GM12878 (cell line): Measurements from ENCODE around the gene NEK2. TPM values are rescaled to one million over a fixed set of nuclear protein-coding genes. Genes with fewer than 3 reads are reported as not detected.

Experiments used
- ATAC-seq: fragments of 200-7000 bp; cut with Tn5 transposase; 3 replicates; pipeline ENCODE4 v1.9.1; 2020; ENCODE audit warnings: mild to moderate bottlenecking, moderate library complexity
- BruUV-seq: library from RNA; stranded (reverse); fragments of 400-500 nt; replicated peaks from 2 replicates; lab custom pipeline; 2021; lab: Mats Ljungman, UMichigan
- CTCF ChIA-PET: fragments of 300-600 bp; sonication (Branson Sonifier 250); formaldehyde crosslinking; extraction: SDS; loops from one replicate; lab custom pipeline; 2021; ENCODE audit warnings: inconsistent platforms; lab: Yijun Ruan, JAX
- POLR2A ChIA-PET: fragments of 350-600 bp; formaldehyde crosslinking; extraction: SDS; loops from one replicate; lab custom pipeline; 2021; ENCODE audit warnings: inconsistent platforms; lab: Charles Lee
- RAD21 ChIA-PET: fragments of 300-600 bp; sonication (Branson Sonifier 250); formaldehyde crosslinking; loops from one replicate; lab custom pipeline; 2023; ENCODE audit warnings: antibody characterized with exemption; ENCODE audit not compliant: unreplicated experiment; lab: Charles Lee
- SMC1A ChIA-PET: fragments of 300-600 bp; sonication (Branson Sonifier 250); formaldehyde crosslinking; loops from one replicate; lab custom pipeline; 2023; ENCODE audit not compliant: unreplicated experiment, uncharacterized antibody; lab: Charles Lee
- DNase-seq: peaks from one replicate; pipeline ENCODE4 v3.0.0-alpha.2; 2011; ENCODE audit warnings: low read depth, low spot score
- FAIRE-seq: peaks from 3 replicates; lab custom pipeline; 2011; peaks lifted over from hg19 to GRCh38; lab: Jason Lieb, UNC
- H2AFZ ChIP-seq: 2 replicates; pipeline ENCODE4 v1.6.0; 2011; ENCODE audit warnings: low read depth, low read length, control low read depth; ENCODE audit not compliant: control insufficient read depth
- H3K27ac ChIP-seq: 2 replicates; pipeline ENCODE4 v1.5.1; 2011; ENCODE audit warnings: control low read depth; ENCODE audit not compliant: control insufficient read depth, insufficient read depth
- H3K27me3 ChIP-seq, 2 experiments: replicated peaks in 1 of 2; 2 replicates each; pipeline versions ENCODE4 v1.6.0 to v1.6.1; 2011; ENCODE audit warnings: low read length in 1 of 2; ENCODE audit not compliant: control insufficient read depth in 2 of 2, insufficient read depth in 2 of 2
- H3K36me3 ChIP-seq, 2 experiments: 2 replicates each; pipeline ENCODE4 v1.5.1; 2011; ENCODE audit warnings: low read length in 1 of 2; ENCODE audit not compliant: control insufficient read depth in 2 of 2, insufficient read depth in 2 of 2
- H3K4me1 ChIP-seq: 2 replicates; pipeline ENCODE4 v1.6.1; 2011; ENCODE audit warnings: mild to moderate bottlenecking, low read length, moderate library complexity, mixed read lengths; ENCODE audit not compliant: control insufficient read depth, insufficient read depth
- H3K4me2 ChIP-seq: 2 replicates; pipeline ENCODE4 v1.6.0; 2011; ENCODE audit warnings: control low read depth; ENCODE audit not compliant: control insufficient read depth, insufficient read depth
- H3K4me3 ChIP-seq: fragments of 200-600 bp; sonication (generic); 2 replicates; pipeline ENCODE4 v1.5.1; 2016
- H3K79me2 ChIP-seq: 2 replicates; pipeline ENCODE4 v1.6.0; 2011; ENCODE audit warnings: low read length; ENCODE audit not compliant: control insufficient read depth, insufficient read depth
- H3K9ac ChIP-seq: 2 replicates; pipeline ENCODE4 v1.8.0; 2011; ENCODE audit warnings: low read length, control low read depth, mixed read lengths; ENCODE audit not compliant: control insufficient read depth, insufficient read depth
- H3K9me3 ChIP-seq: replicated peaks from 3 replicates; pipeline ENCODE4 v1.5.1; 2011; ENCODE audit warnings: mild to moderate bottlenecking, low read length; ENCODE audit not compliant: control insufficient read depth, insufficient read depth
- H4K20me1 ChIP-seq: 2 replicates; pipeline ENCODE4 v1.6.0; 2011; ENCODE audit not compliant: control insufficient read depth, insufficient read depth
- FOS ChIP-seq: IDR thresholded peaks from 3 replicates; pipeline ENCODE4 v1.6.1; 2011; ENCODE audit warnings: borderline replicate concordance; ENCODE audit not compliant: insufficient read length; ENCODE audit errors: extremely low read depth
- NR2F1 ChIP-seq: fragments of 450-650 bp; conservative IDR thresholded peaks from 2 replicates; pipeline ENCODE4 v1.6.1; 2017; ENCODE audit warnings: mild to moderate bottlenecking
- SIN3A ChIP-seq: IDR thresholded peaks from 2 replicates; pipeline ENCODE4 v1.6.1; 2012; ENCODE audit warnings: low read depth, low read length, improper control_type of control experiment
- WGBS: methylation state at CpG from one replicate; pipeline ENCODE4 v1.1.6; 2016; ENCODE audit warnings: low lambda C conversion rate; ENCODE audit not compliant: insufficient replicate concordance, insufficient coverage; ENCODE audit errors: missing lambda C conversion rate; 5-methylcytosine and 5-hydroxymethylcytosine counted together
- in situ Hi-C: fragments of 300-500 bp; cut with MboI; formaldehyde crosslinking; loops from 9 replicates; pipeline ENCODE4 v1.14.3; 2018; ENCODE audit warnings: mixed read lengths
- intact Hi-C: fragments of 100-400 bp; cut with micrococcal nuclease; formaldehyde crosslinking; loops from one replicate; pipeline ENCODE4 v1.14.2; 2022; ENCODE audit not compliant: unreplicated experiment
- polyA plus RNA-seq, 11 experiments: library from polyadenylated mRNA; depleted of rRNA in 4 of 11; unstranded in 6 of 11; stranded (reverse) in 5 of 11; fragments of >200 nt; fragmentation: Nextera tagmentation in 4 of 11; fragmentation: Illumina TruSeq in 1 of 11; extraction: Ambion mirVana in 4 of 11; extraction: Trizol in 1 of 11; gene quantifications; 1 replicate in 1 of 11; 2 replicates in 10 of 11; pipeline versions ENCODE4 v1.2.1 to v1.2.3, GENCODE V29; 2011 to 2016; ENCODE audit warnings: inconsistent platforms in 2 of 11, missing spikeins in 2 of 11, low read depth in 1 of 11
- total RNA-seq, 4 experiments: library from RNA; depleted of rRNA in 3 of 4; stranded (reverse); fragments of >200 nt in 3 of 4; fragmentation: Illumina TruSeq in 1 of 4; extraction: Trizol in 1 of 4; gene quantifications; 2 replicates each; pipeline versions ENCODE4 v1.2.1 to v1.2.3, GENCODE V29; 2013 to 2021
- TF ChIP-seq, protein P1 (sequence below): fragments of 450-650 bp; IDR thresholded peaks from 2 replicates; pipeline ENCODE4 v1.6.1; 2017; ENCODE audit warnings: mild to moderate bottlenecking, moderate library complexity
- TF ChIP-seq, protein P2 (sequence below): fragments of 450-650 bp; IDR thresholded peaks from 2 replicates; pipeline ENCODE4 v1.6.1; 2017; ENCODE audit warnings: low read depth, mild to moderate bottlenecking, moderate library complexity

NEK2 gene
- total and polyA plus RNA-seq, 10 of the 15 experiments (the other 5 are each of a cell fraction or from before 2014, with no cell fraction given) = 16.7 to 49.7 (median 36.9) TPM

DNA sequence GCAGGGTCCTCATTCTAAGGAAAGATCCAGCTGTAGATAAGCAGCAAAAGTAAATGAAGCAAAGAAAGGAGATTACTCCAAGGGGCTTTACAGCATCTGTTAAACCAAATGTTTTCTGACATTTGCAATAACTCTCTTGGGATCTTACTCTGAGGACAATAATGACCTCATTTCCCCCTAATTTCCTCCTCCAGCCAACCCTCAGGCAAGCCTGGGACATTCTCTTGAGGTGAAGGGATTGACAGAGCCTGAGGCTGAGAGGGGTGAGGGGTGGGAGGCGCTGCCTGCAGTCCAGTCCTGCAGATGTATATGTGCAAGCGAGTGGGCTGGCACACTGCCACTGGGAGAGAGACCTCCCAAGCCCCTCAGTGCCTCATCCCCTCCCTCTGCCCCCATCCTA, 40.5 kb upstream of the NEK2 start:
- no peaks in the 10 kb centered on the region for H3K4me1 ChIP-seq
- no peaks in the 10 kb centered on the region for H4K20me1 ChIP-seq
- ATAC-seq (no peak), FAIRE-seq (no peak), DNase-seq (no peak)
- RAD21 ChIA-PET = no interaction called here
- POLR2A ChIA-PET = interaction anchor here (0.7 kb wide), 1 partner anchor 16 kb away, joined by 6 read pairs; no protein-coding TSS in a partner anchor
- TF ChIP-seq FOS (no peak), NR2F1 (no peak), SIN3A (no peak)
- TF ChIP-seq, protein P1, sequence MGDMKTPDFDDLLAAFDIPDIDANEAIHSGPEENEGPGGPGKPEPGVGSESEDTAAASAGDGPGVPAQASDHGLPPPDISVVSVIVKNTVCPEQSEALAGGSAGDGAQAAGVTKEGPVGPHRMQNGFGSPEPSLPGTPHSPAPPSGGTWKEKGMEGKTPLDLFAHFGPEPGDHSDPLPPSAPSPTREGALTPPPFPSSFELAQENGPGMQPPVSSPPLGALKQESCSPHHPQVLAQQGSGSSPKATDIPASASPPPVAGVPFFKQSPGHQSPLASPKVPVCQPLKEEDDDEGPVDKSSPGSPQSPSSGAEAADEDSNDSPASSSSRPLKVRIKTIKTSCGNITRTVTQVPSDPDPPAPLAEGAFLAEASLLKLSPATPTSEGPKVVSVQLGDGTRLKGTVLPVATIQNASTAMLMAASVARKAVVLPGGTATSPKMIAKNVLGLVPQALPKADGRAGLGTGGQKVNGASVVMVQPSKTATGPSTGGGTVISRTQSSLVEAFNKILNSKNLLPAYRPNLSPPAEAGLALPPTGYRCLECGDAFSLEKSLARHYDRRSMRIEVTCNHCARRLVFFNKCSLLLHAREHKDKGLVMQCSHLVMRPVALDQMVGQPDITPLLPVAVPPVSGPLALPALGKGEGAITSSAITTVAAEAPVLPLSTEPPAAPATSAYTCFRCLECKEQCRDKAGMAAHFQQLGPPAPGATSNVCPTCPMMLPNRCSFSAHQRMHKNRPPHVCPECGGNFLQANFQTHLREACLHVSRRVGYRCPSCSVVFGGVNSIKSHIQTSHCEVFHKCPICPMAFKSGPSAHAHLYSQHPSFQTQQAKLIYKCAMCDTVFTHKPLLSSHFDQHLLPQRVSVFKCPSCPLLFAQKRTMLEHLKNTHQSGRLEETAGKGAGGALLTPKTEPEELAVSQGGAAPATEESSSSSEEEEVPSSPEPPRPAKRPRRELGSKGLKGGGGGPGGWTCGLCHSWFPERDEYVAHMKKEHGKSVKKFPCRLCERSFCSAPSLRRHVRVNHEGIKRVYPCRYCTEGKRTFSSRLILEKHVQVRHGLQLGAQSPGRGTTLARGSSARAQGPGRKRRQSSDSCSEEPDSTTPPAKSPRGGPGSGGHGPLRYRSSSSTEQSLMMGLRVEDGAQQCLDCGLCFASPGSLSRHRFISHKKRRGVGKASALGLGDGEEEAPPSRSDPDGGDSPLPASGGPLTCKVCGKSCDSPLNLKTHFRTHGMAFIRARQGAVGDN = no peak
- TF ChIP-seq, protein P2, sequence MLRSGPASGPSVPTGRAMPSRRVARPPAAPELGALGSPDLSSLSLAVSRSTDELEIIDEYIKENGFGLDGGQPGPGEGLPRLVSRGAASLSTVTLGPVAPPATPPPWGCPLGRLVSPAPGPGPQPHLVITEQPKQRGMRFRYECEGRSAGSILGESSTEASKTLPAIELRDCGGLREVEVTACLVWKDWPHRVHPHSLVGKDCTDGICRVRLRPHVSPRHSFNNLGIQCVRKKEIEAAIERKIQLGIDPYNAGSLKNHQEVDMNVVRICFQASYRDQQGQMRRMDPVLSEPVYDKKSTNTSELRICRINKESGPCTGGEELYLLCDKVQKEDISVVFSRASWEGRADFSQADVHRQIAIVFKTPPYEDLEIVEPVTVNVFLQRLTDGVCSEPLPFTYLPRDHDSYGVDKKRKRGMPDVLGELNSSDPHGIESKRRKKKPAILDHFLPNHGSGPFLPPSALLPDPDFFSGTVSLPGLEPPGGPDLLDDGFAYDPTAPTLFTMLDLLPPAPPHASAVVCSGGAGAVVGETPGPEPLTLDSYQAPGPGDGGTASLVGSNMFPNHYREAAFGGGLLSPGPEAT = no peak
- H3K4me3 ChIP-seq = no peak overlapping the region
- H3K36me3 ChIP-seq = no peaks in the 10 kb centered on the region
- intact Hi-C loops = no loop called here
- H3K27me3 ChIP-seq = no peaks in the 10 kb centered on the region
- no TSS peak for BruUV-seq
- H3K4me2 ChIP-seq = no peak overlapping the region
- no peak overlapping the region for H2AFZ ChIP-seq
- no peak overlapping the region for H3K9ac ChIP-seq
- no peak overlapping the region for H3K27ac ChIP-seq
- H3K79me2 ChIP-seq = no peaks in the 10 kb centered on the region
- SMC1A ChIA-PET = no interaction called here
- 24% methylated on average over 2 of the region's 2 CpGs for WGBS
- H3K9me3 ChIP-seq = no peaks in the 10 kb centered on the region; the same call in 2 of the 3 replicates
- in situ Hi-C loops = no loop called here
- CTCF ChIA-PET = no interaction called here
